ENCODE data around the gene SPN.
"Not testable (repeated sequence)": the region's sequence is repeated elsewhere in the genome, so short reads cannot be mapped to it uniquely, and the experiment has no call there.

Gene SPN

DNA sequence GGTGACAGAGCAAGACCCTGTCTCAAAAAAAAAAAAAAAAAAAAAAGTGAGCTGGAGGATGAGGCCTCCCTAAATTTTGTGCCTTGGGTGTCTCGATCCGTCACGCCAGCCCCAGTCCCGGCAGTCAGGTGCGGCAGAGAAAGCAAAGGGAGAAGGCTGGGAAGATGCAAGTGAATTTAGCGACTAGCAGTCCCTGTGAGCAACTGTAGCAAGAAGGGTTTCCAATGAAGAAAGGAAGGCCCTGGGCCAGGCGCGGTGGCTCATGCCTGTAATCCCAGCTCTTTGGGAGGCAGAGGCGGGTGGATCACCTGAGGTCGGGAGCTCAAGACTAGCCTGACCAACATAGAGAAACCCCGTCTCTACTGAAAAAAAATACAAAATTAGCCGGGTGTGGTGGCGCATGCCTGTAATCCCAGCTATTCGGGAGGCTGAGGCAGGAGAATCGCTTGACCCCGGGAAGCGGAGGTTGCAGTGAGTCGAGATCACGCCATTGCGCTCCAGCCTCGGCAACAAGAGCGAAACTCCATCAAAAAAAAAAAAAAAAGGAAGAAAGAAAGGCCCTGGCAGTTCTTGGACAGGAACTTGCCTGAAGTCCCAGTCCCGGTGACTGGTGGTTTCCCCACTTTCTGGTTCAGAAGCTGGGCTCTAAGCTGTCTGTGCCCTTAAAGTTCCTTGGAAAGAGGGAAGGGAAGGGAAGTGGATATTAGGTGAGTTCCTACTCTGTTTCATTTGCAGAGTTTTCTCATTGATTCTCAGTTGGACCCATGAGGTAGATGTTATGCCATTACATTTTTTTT, 14.1 kb downstream of the SPN start:
- DNase-seq (ENCODE audit: low read depth in 2 of 2) = no peak

DNA sequence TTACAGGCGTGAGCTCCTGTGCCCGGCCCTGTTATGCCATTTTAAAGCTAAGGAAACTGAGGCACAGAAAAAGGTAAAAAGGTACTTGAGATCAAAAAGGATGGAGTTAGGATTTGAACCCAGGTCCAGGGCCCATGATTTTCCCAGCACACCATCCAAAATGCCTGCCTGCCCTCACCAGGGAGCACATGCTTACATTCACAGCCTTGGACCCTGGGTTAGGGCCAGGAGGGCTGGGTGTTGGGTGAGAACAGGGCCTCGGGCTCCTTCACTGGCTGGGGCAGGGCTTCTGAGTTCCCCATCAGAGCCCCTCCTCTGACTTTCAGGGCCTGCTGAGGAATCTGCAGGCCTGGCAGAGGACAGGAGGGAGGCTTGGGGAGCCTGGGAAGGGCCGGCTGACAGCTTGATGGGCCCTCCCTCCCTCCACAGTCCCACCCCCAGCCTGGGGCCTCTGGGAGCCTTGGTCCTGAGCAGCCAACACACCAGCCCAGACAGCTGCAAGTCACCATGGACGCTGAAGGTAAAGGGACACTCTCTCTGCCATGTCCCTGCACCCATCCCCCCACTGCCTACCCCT, 15.7 kb downstream of the SPN start, which contains the start of gene QPRT:
Gene QPRT (plus strand): TSS at position 490 of the 577 bp plus-strand sequence. CDS start 18 bp downstream, at position 508.
- no peak for DNase-seq (ENCODE audit: low read depth in 2 of 2)

DNA sequence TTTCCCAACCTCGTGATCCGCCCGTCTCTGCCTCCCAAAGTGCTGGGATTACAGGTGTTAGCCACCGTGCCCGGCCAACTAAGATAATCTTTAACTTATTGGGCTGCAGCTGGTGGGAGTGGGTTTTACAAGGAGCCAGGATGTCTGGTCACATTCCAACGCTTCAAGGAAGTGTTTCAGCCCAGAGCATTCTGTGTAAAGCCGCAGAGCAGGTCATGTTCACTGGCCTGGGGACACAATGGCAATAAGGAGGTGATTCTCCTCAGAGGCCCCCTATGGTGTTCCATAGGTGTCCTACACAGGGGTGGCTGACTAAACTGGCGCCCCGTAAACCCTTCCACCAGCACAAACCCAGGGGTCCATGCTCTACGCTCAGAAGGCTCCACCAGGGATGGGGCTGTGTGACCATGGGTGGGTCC, 17.1 kb downstream of the SPN start:
- DNase-seq (ENCODE audit: low read depth in 2 of 2) = no peak

- no peak for DNase-seq (ENCODE audit: low read depth in 2 of 2)
Observed at GRCh38 chr16:29683543-29684090, 20.6 kb downstream of the SPN start.

- no peak for DNase-seq (ENCODE audit: low read depth in 2 of 2)
Observed at GRCh38 chr16:29684679-29685078, 21.6 kb downstream of the SPN start.

DNA sequence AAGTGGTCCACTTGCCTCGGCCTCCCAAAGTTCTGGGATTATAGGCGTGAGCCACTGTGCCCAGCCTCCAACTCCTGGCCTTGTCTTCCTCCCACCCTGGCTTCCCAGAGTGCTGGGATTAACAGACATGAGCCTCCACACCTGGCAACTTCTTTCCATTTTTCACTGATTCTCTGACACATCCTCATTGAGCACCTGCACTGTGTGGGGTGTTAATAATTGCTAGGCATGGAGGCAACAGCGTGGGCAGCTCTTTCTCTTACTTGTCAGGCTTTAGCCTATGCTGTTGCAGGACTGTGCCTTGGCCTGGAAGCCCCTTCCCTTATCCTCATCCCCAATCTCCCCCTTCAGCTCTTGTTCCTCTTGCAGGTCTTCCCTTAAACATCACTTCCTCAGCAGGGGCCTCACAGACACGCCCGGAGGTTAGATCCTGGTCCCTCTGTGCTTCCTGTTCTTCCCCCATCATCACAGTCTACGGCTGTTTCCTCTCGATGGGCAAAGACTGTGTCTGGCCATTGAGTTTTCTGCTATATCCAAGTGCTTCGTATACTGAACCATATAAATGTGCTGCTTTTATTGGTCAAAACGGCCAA, 23.8 kb downstream of the SPN start:
- no peak for DNase-seq (ENCODE audit: low read depth in 2 of 2)

GRCh38 chr16:29687755-29688154, 24.7 kb downstream of the SPN start:
- no peak for DNase-seq (ENCODE audit: low read depth in 2 of 2)

- DNase-seq (ENCODE audit: low read depth in 2 of 2) = no peak
Observed at GRCh38 chr16:29688172-29688571, 25.1 kb downstream of the SPN start.

- not testable (repeated sequence) for DNase-seq (ENCODE audit: low read depth in 2 of 2)
Observed at GRCh38 chr16:29689490-29690351, 26.7 kb downstream of the SPN start.

GRCh38 chr16:29692606-29693005, 29.6 kb downstream of the SPN start:
- not testable (repeated sequence) for DNase-seq (ENCODE audit: low read depth in 2 of 2)

GRCh38 chr16:29694384-29695195, 31.5 kb downstream of the SPN start:
- no peak for DNase-seq (ENCODE audit: low read depth in 2 of 2)

- DNase-seq (ENCODE audit: low read depth in 2 of 2) = not testable (repeated sequence)
Observed at GRCh38 chr16:29695675-29696074, 32.6 kb downstream of the SPN start.

GRCh38 chr16:29696881-29697331, 33.9 kb downstream of the SPN start:
- DNase-seq (ENCODE audit: low read depth in 2 of 2) = no peak

- DNase-seq (ENCODE audit: low read depth in 2 of 2) = no peak
Observed at GRCh38 chr16:29697391-29697790, 34.3 kb downstream of the SPN start.

DNA sequence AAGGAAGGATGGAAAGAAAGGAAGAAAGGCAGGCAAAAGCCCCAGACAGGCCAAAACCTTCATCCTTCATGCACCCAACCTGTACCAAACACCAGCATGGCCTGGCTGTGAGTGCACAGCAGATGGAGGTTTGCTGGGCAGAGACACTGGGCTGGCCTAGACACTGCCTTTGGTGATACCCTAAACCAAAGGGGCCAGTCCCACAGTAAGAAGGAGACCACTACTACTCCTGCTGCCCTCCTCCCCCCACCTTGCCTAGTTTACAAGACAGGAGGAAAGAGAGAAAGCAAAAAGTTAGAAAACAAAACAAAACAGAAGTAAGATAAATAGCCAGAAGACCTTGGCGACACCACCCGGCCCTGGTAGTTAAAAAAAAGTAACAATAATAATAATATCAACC, 35.0 kb downstream of the SPN start:
- DNase-seq (ENCODE audit: low read depth in 2 of 2) = no peak

GRCh38 chr16:29698484-29699323, 35.7 kb downstream of the SPN start:
- no peak for DNase-seq (ENCODE audit: low read depth in 2 of 2)

DNA sequence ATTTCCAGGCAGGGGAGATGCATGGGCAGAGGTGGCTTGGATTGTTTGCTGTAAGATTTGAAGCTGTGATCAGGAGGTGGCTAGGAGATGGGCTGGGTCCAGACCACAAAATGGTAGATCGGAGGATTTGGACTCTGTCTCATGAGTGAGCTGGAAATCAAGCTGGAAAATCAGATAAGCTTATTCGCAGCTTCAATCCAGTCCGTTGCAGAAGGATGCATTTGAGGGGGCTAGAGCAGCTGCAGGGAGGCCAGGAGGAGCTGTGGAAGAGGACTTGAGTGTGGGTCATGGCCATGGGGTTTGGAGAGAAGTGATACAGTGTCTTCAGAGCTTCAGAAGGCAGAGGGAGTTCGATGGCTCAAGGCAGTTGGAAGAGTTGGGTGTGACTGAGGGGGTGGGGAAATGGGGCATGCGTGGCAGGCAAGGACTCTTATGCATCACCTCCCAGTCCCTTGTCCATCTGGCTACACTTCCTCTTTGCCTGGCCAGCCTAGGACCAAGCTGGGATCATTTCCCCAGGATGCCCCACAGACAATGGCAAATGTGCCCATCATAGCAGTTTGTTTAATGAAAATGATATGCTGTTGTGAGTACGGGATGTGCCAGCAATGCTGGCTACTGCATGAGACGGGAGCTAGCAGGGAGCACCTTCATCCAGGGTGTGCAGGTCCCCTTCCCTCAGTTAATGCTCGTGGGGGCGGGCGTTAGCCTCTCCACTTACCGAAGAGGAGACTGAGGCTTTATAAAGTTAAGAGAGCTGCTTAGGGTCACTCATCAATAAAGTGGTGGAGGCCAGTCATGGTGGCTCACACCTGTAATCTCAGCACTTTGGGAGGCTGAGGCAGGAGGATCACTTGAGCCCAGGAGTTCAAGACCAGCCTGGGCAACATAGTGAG, 36.5 kb downstream of the SPN start:
- no peak for DNase-seq (ENCODE audit: low read depth in 2 of 2)

DNA sequence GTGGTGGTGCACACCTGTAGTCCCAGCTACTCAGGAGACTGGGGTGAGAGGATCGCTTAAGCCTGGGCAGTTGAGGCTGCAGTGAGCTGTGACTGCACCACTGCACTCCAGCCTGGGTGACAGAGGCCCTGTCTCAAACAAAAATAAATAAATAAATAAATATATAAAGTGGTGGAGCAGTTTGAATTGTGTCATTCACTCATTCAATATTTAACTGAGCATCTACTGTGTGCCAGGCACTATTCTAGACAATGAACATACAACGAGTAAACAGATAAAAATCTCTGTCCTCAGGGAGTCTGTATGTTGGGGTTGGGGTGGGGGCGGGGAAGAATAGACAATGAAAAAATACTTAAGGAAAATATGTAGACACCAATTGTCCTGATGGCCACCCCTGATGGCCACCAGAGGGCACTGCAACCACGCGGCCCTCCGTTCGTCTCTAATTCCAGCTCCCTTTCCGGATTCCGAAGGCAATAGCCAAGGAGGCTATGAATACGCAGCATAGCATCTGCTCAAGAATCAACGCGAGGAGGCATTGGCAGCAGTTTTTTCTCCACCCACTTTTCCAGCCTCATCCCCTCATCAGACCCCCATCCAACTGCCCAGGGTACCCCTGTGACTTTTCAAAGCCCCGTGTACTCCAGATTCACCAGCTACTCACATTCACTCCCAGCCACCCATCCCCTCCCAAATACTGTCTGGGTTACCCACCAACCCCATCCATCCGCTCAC, 37.4 kb downstream of the SPN start:
- DNase-seq (ENCODE audit: low read depth in 2 of 2) = peak; percentile 66 to 73
